Thymus (tissue), 11 donors: ENCODE results near the gene TP63. TPM values are rescaled to one million over a fixed set of nuclear protein-coding genes. Genes with fewer than 3 reads are reported as not detected.

Source experiments
- DNase-seq, 9 donors: peaks; one replicate each; pipeline ENCODE4 v3.0.0-alpha.2; 2013; ENCODE audit warnings: low spot score in 9 of 9, low read depth in 6 of 9, missing footprints in 1 of 9
- H3K27ac ChIP-seq, 2 donors: one replicate each; pipeline ENCODE4 v1.5.1; 2013; ENCODE audit warnings: control low read depth in 1 of 2, low read depth in 1 of 2, low read length in 1 of 2, mild to moderate bottlenecking in 1 of 2, moderate library complexity in 1 of 2
- H3K27me3 ChIP-seq, 2 donors: one replicate each; pipeline ENCODE4 v1.5.1; 2013; ENCODE audit warnings: low read length in 1 of 2; ENCODE audit not compliant: control insufficient read depth in 2 of 2, insufficient read depth in 1 of 2
- H3K36me3 ChIP-seq, 2 donors: one replicate each; pipeline ENCODE4 v1.5.1; 2013; ENCODE audit warnings: low read length in 1 of 2, mild to moderate bottlenecking in 1 of 2, moderate library complexity in 1 of 2; ENCODE audit not compliant: control insufficient read depth in 2 of 2, insufficient read depth in 2 of 2
- H3K4me1 ChIP-seq, 2 donors: one replicate each; pipeline ENCODE4 v1.5.1; 2013; ENCODE audit warnings: low read length in 2 of 2; ENCODE audit not compliant: control insufficient read depth in 2 of 2, insufficient read depth in 2 of 2
- H3K4me3 ChIP-seq, 2 donors: one replicate each; pipeline ENCODE4 v1.5.1; 2013; ENCODE audit warnings: low read length in 2 of 2, control low read depth in 1 of 2, mild to moderate bottlenecking in 1 of 2
- H3K9me3 ChIP-seq, 2 donors: one replicate each; pipeline ENCODE4 v1.5.1; 2013; ENCODE audit warnings: low read length in 1 of 2, mild to moderate bottlenecking in 1 of 2; ENCODE audit not compliant: control insufficient read depth in 2 of 2, insufficient read depth in 1 of 2
- WGBS: extraction: QIAGEN DNeasy Blood & Tissue Kit; methylation state at CpG from one replicate; pipeline ENCODE4 v1.1.7; 2013; 5-methylcytosine and 5-hydroxymethylcytosine counted together
- polyA plus RNA-seq: library from polyadenylated mRNA; stranded (reverse); fragments of 200-250 nt; gene quantifications from one replicate; pipeline ENCODE4 v1.2.3, GENCODE V29; 2013
- total RNA-seq: library from RNA; stranded (reverse); fragments of 120-200 nt; gene quantifications from one replicate; pipeline ENCODE4 v1.2.4, GENCODE V29; 2013
- donor health status: healthy.

The TP63 gene
- total and polyA plus RNA-seq, 2 donors, result 17.3 to 47.1 TPM

- Histone ChIP-seq H3K9me3 (no peaks in the 10 kb centered on the region), H3K36me3 (no peaks in the 10 kb centered on the region), H3K27ac (peak overlapping the region in 1 of 2 donors; percentile 59), H3K4me1 (no peaks in the 10 kb centered on the region), H3K4me3 (no peak overlapping the region), H3K27me3 (no peaks in the 10 kb centered on the region)
- no peak for DNase-seq
- 93% methylated on average over 10 of the region's 10 CpGs for WGBS
These were observed 182.6 kb downstream of the TP63 start for GRCh38 chr3:189813647-189814240.

GRCh38 chr3:189820365-189820720, 189.2 kb downstream of the TP63 start:
- Histone ChIP-seq H3K36me3 (no peaks in the 10 kb centered on the region), H3K27ac (no peak overlapping the region), H3K4me3 (no peak overlapping the region), H3K9me3 (no peaks in the 10 kb centered on the region), H3K4me1 (peaks cover 0 to 3% of the 10 kb centered on the region in 2 donors), H3K27me3 (no peaks in the 10 kb centered on the region)
- WGBS, result 92% methylated on average over 2 of the region's 2 CpGs
- no peak for DNase-seq

GRCh38 chr3:189821262-189821661, 190.1 kb downstream of the TP63 start:
- H3K4me1 ChIP-seq, result peaks cover 0 to 3% of the 10 kb centered on the region in 2 donors
- no peak overlapping the region for H3K27ac ChIP-seq
- no peak overlapping the region for H3K4me3 ChIP-seq
- 68% methylated on average over 4 of the region's 4 CpGs for WGBS
- no peaks in the 10 kb centered on the region for H3K9me3 ChIP-seq
- no peaks in the 10 kb centered on the region for H3K27me3 ChIP-seq
- H3K36me3 ChIP-seq, result no peaks in the 10 kb centered on the region
- no peak for DNase-seq

GRCh38 chr3:189822726-189823125, 191.5 kb downstream of the TP63 start:
- H3K27me3 ChIP-seq, result no peaks in the 10 kb centered on the region
- H3K4me3 ChIP-seq, result no peak overlapping the region
- no peak for DNase-seq
- H3K27ac ChIP-seq, result no peak overlapping the region
- H3K4me1 ChIP-seq, result peaks cover 0 to 3% of the 10 kb centered on the region in 2 donors
- 84% methylated on average over 3 of the region's 3 CpGs for WGBS
- H3K36me3 ChIP-seq, result no peaks in the 10 kb centered on the region
- no peaks in the 10 kb centered on the region for H3K9me3 ChIP-seq

DNA sequence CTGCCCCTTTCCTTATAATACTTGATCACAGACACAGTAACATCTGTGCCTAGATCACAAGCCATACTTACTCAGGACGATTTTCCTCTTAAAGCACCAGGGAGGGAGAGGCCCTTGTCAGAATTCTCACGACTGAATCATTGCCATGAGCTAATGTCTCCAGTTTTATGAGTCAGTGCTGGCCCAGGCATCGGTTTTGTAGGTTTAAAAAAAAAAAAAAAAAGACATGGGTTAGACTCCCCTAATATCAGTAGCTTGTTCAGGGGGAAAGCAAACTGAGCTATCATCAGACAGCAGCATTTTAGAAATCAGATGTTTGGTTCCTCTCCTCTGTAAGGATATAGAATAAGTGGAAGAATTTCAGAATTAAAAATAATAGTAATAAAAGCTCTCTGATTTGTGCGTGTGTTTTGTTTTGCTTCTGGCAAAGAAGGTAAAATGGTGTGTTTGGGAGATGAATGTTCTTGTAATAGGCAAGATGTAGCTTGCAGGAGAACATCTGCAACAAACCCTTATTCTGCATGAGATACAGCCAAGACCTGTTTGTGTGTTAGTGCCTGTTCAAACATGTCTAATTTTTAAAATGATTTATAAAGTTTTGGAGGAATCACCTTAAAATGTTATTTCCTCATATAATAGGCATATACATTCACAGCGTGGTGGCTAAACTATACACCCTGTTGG, 193.6 kb downstream of the TP63 start:
- no peaks in the 10 kb centered on the region for H3K36me3 ChIP-seq
- peaks cover 0 to 3% of the 10 kb centered on the region in 2 donors for H3K4me1 ChIP-seq
- H3K9me3 ChIP-seq, result no peaks in the 10 kb centered on the region
- H3K27me3 ChIP-seq, result no peaks in the 10 kb centered on the region
- DNase-seq, result no peak
- no peak overlapping the region for H3K4me3 ChIP-seq
- peak overlapping the region in 1 of 2 donors; percentile 69 for H3K27ac ChIP-seq
- WGBS, result 83% methylated on average over 5 of the region's 5 CpGs

GRCh38 chr3:189826566-189826965, 195.4 kb downstream of the TP63 start:
- Histone ChIP-seq H3K9me3 (no peaks in the 10 kb centered on the region), H3K27ac (no peak overlapping the region), H3K4me3 (no peak overlapping the region), H3K4me1 (peaks cover 0 to 3% of the 10 kb centered on the region in 2 donors), H3K27me3 (no peaks in the 10 kb centered on the region), H3K36me3 (no peaks in the 10 kb centered on the region)
- no peak for DNase-seq
- 88% methylated on average over 3 of the region's 3 CpGs for WGBS

- no peaks in the 10 kb centered on the region for H3K9me3 ChIP-seq
- DNase-seq, result no peak
- H3K36me3 ChIP-seq, result no peaks in the 10 kb centered on the region
- H3K27ac ChIP-seq, result no peak overlapping the region
- no peak overlapping the region for H3K4me3 ChIP-seq
- no peaks in the 10 kb centered on the region for H3K27me3 ChIP-seq
- WGBS, result 85% methylated on average over 1 of the region's 1 CpG
- H3K4me1 ChIP-seq, result peaks cover 0 to 3% of the 10 kb centered on the region in 2 donors
These were observed 195.9 kb downstream of the TP63 start for GRCh38 chr3:189827108-189827507.

DNA sequence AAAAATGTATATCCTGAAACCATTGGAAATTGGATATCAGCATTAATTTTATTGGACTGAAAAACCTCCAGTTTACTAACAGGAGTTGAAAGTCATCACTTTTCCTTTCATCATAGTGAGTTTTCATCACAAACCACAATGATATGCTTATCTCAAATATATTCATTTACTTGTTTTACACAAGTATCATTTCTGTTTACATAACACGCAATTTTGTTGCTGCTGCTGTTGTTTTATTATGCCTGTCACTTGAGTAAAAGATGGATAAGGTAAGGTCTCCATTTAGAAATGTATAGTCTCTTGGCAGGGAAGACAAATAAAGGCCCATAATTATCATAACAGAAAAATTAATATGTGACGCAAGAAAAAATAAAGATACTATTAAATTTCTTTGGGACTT, 199.2 kb downstream of the TP63 start:
- Histone ChIP-seq H3K4me1 (no peaks in the 10 kb centered on the region), H3K36me3 (no peaks in the 10 kb centered on the region), H3K27me3 (no peaks in the 10 kb centered on the region), H3K4me3 (no peak overlapping the region), H3K27ac (no peak overlapping the region), H3K9me3 (no peaks in the 10 kb centered on the region)
- 96% methylated on average over 2 of the region's 2 CpGs for WGBS
- DNase-seq, result no peak

- H3K9me3 ChIP-seq, result no peaks in the 10 kb centered on the region
- DNase-seq, result no peak
- H3K36me3 ChIP-seq, result no peaks in the 10 kb centered on the region
- no peaks in the 10 kb centered on the region for H3K4me1 ChIP-seq
- 87% methylated on average over 2 of the region's 2 CpGs for WGBS
- H3K27ac ChIP-seq, result peak overlapping the region in 1 of 2 donors; percentile 1
- H3K27me3 ChIP-seq, result no peaks in the 10 kb centered on the region
- no peak overlapping the region for H3K4me3 ChIP-seq
These were observed 202.1 kb downstream of the TP63 start for GRCh38 chr3:189833266-189833665.
